NT2/D1 (cell line): Measurements from ENCODE around the gene CENPN.
A peak's percentile ranks its signal among the peaks of the same experiment; 100 is the strongest.

Experiments used
- DNase-seq: peaks from one replicate; pipeline ENCODE4 v3.0.0-alpha.2; 2011; ENCODE audit warnings: low read depth, low spot score
- H3K27me3 ChIP-seq: 2 replicates; pipeline ENCODE4 v1.6.0; 2011; ENCODE audit warnings: mild to moderate bottlenecking; ENCODE audit not compliant: insufficient read length, insufficient read depth
- H3K36me3 ChIP-seq: 2 replicates; pipeline ENCODE4 v1.6.1; 2011; ENCODE audit warnings: mild to moderate bottlenecking, low read length, mixed read lengths; ENCODE audit not compliant: insufficient read depth, insufficient read length
- H3K4me1 ChIP-seq: 2 replicates; pipeline ENCODE4 v1.5.1; 2011; ENCODE audit not compliant: insufficient read depth, insufficient read length
- H3K4me3 ChIP-seq: 2 replicates; pipeline ENCODE4 v1.5.1; 2011; ENCODE audit warnings: low read depth; ENCODE audit not compliant: insufficient read length
- H3K9ac ChIP-seq: 2 replicates; pipeline ENCODE4 v1.6.0; 2011; ENCODE audit warnings: low read depth; ENCODE audit not compliant: insufficient read length
- H3K9me3 ChIP-seq: 2 replicates; pipeline ENCODE4 v1.5.1; 2011; ENCODE audit warnings: mild to moderate bottlenecking, low read length; ENCODE audit not compliant: insufficient read depth
- SUZ12 ChIP-seq: IDR thresholded peaks from 2 replicates; pipeline ENCODE4 v1.6.1; 2011; ENCODE audit not compliant: insufficient read length, insufficient read depth; ENCODE audit errors: extremely low read depth
- YY1 ChIP-seq: IDR thresholded peaks from 2 replicates; pipeline ENCODE4 v1.6.1; 2011; ENCODE audit not compliant: insufficient read length, insufficient read depth
- ZNF274 ChIP-seq: IDR thresholded peaks from 2 replicates; pipeline ENCODE4 v1.6.1; 2011; ENCODE audit warnings: mild to moderate bottlenecking, low read depth, low read length

The CENPN gene

DNA sequence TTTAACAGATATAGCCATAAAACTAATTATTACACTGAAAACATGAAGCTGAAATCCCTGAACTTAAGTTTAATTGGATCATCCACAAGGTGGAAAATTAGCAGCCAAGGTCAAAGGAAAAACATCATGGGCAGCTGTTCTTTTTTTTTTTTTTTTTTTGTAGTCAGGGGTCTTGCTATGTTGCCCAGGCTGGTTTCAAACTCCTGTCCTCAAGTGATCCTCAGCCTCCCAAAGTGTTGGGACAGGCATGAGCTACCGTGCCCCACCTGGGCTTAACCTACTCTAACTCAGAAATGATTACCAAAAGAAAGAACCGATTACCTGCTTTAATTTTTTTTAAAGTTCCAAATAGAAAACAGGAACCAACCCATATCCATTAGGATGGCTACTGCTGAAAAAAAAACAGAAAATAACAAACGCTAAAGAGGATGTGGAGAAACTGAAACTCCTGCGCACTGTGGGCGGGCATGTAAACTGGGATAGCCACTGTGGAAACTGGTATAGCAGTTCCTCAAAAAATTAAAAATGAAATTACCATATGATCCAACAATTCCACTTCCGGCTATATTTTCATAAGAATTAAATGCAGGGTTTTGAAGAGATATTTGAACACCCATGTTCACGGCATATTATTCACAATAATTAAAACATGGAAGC, 8.9 kb upstream of the CENPN start:
- Histone ChIP-seq H3K4me3 (no peak overlapping the region), H3K9ac (no peak overlapping the region), H3K27me3 (no peaks in the 10 kb centered on the region), H3K9me3 (no peaks in the 10 kb centered on the region), H3K36me3 (peaks cover 15% of the 10 kb centered on the region), H3K4me1 (no peaks in the 10 kb centered on the region)
- TF ChIP-seq ZNF274 (no peak), SUZ12 (no peak), YY1 (no peak)
- DNase-seq: no peak

DNA sequence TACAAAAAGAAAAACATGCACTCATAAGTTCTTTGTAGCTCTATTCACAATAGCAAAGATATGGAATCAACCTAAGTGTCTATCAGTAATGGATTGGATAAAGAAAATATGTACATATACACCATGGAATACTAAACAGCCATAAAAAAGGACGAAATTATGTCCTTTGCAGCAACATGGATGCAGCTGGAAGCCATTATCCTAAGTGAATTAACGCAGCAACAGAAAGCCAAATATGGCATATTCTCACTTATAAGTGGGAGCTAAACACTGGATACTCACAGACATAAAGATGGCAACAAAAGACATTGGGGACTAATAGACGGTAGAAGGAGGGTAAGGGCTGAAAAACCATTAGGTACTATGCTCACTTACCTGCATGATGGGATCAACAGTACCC, 6.1 kb upstream of the CENPN start:
- TF ChIP-seq YY1: no peak
- no peak for TF ChIP-seq SUZ12
- no peak for TF ChIP-seq ZNF274
- Histone ChIP-seq H3K4me3 (no peak overlapping the region), H3K4me1 (no peaks in the 10 kb centered on the region), H3K9me3 (no peaks in the 10 kb centered on the region), H3K36me3 (peaks cover 13% of the 10 kb centered on the region), H3K27me3 (no peaks in the 10 kb centered on the region), H3K9ac (no peak overlapping the region)
- no peak for DNase-seq

DNA sequence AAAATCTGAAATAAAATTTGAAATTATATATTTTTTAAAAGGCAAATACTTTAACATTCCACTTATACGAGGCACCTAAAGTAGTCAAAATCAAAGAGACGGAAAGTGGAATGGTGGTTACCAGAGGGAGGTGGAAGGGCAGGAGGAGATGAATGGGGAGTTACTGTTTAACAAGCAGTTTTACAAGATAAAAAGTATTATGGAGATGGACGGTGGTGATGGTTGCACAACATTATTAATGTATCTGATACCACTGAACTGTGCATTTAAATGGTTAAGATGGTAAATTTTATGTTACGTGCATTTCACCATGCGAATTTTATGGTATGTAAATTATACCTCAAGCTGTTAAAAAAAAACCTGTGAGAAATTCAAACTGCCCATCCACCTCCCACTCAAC, 5.7 kb upstream of the CENPN start:
- no peaks in the 10 kb centered on the region for H3K27me3 ChIP-seq
- no peaks in the 10 kb centered on the region for H3K9me3 ChIP-seq
- no peak for DNase-seq
- peaks cover 11% of the 10 kb centered on the region for H3K36me3 ChIP-seq
- no peak overlapping the region for H3K9ac ChIP-seq
- no peak overlapping the region for H3K4me3 ChIP-seq
- TF ChIP-seq ZNF274 (no peak), YY1 (no peak), SUZ12 (no peak)
- no peaks in the 10 kb centered on the region for H3K4me1 ChIP-seq

DNA sequence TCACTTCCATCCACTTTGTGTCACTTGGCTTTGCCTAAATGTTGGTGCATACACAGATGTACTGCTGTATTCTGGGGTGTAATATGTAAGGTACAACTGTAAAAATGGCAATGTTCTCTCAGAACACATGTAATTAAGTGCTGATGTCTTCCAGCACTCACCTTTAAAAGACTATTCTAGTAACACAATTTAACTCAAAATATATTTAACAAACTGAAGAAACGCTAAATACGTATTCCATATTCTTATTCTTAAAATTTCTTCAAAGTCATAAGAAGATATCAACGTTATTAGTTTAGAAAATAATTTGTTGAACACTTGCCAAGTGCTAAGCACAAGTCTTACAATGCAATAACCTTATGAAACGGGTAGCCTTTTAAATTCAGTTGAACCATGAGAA, 4.0 kb upstream of the CENPN start:
- DNase-seq: no peak
- Histone ChIP-seq H3K4me3 (no peak overlapping the region), H3K9me3 (no peaks in the 10 kb centered on the region), H3K36me3 (peaks cover 7% of the 10 kb centered on the region), H3K9ac (no peak overlapping the region), H3K27me3 (no peaks in the 10 kb centered on the region), H3K4me1 (no peaks in the 10 kb centered on the region)
- TF ChIP-seq ZNF274 (no peak), YY1 (no peak), SUZ12 (no peak)

DNA sequence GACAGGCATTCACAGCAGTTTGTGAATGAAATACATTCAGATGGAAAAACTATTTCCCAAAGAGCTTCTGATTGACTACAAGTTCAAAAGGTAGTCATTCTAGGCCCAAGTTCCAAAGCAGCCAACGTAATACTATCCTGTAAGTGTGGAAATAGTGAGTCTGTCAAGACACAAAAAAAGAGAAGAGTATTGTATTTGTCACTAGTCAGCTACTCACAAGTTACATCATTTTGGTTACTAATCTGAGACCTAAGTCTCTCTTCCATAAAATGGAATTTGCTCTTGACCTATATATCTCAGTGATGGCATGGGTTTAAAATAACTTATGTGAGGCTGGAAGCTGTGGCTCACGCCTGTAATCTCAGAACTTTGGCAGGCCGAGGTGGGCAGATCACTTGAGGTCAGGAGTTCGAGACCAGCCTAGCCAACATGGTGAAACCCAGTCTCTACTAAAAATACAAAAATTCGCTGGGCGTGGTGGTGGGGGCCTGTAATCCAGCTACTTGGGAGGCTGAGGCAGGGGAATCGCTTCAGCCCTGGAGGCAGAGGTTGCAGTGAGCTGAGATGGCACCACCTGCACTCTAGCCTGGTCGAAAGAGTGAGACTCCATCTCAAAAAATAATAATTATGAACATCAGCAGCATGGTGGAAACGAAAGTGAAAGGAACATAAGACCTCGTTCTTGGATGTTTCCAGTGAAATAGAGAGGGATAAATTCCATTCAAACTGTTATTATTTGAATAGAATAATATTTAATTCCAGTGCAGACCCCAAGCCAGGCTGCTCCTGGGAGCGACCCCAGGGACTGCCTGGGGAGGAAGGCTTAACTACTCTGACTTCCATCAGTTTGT, 3.2 kb upstream of the CENPN start:
- no peak overlapping the region for H3K4me3 ChIP-seq
- H3K4me1 ChIP-seq: no peaks in the 10 kb centered on the region
- no peak overlapping the region for H3K9ac ChIP-seq
- no peaks in the 10 kb centered on the region for H3K27me3 ChIP-seq
- peaks cover 12% of the 10 kb centered on the region for H3K36me3 ChIP-seq
- TF ChIP-seq YY1: no peak
- no peak for TF ChIP-seq ZNF274
- TF ChIP-seq SUZ12: no peak
- no peak for DNase-seq
- H3K9me3 ChIP-seq: no peaks in the 10 kb centered on the region

DNA sequence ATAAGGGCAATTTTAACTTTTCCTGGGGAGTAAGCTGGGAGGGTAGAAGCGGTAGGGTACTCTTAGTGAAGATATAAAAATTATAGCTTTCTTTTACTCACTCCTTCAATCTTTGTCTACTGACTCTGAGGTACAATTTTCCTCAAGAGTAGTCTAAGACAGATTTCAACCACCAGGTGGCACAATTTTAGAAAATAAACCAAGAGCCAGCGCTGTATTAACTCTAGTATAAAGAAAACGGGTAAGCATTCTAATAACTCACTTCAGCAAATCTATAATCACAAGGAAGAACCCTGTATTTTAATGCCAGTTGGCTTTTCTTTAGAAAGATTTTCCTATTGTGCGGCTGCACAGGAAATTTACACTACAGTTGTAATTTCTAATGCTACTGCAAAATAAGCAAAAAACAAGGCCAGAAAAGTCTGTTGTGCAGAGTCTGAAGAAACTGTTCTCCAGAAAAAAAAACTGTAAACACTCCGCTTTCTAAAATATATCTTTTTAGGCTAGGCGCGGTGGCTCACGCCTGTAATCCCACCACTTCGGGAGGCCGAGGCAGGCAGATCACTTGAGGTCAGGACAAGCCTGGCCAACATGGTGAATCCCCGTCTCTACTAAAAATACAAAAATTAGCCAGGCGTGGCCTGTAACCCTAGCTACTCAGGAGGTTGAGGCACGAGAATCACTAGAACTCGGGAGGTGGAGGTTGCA, 2.2 kb upstream of the CENPN start:
- TF ChIP-seq ZNF274: no peak
- Histone ChIP-seq H3K4me3 (peak overlapping the region; percentile 3), H3K36me3 (peaks cover 19% of the 10 kb centered on the region), H3K4me1 (no peaks in the 10 kb centered on the region), H3K9me3 (no peaks in the 10 kb centered on the region), H3K9ac (peak overlapping the region; percentile 53), H3K27me3 (no peaks in the 10 kb centered on the region)
- no peak for DNase-seq

DNA sequence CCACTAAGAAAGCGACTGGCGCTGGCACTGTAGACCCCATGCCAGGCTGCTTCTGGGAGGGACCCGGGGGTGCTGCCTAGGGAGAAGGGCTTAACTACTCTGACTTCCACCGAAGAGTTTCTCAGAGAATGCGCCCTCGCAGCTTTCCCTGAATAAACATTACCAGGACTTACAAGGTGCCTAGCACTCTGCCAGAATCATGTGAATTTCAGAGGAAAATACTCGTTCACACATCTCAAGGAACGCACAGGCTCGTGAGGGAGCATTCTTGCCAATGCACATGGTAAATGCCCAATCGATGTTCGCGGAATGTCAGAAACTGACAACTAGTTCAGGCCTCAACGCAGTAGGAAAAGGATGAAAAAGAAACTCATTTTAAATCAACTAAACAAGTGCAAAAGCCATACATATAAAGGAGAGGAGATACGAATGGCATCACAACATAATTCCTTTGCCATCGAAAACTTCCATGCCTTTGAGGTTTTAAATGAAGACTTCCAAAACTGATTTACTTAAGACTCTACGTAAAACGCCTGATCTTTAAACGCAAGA, 1.3 kb upstream of the CENPN start:
- no peaks in the 10 kb centered on the region for H3K4me1 ChIP-seq
- no peak for TF ChIP-seq YY1
- TF ChIP-seq ZNF274: no peak
- TF ChIP-seq SUZ12: no peak
- peak overlapping the region; percentile 79 for H3K4me3 ChIP-seq
- DNase-seq: no peak
- peaks cover 28% of the 10 kb centered on the region for H3K36me3 ChIP-seq
- H3K9me3 ChIP-seq: no peaks in the 10 kb centered on the region
- no peaks in the 10 kb centered on the region for H3K27me3 ChIP-seq
- peak overlapping the region; percentile 94 for H3K9ac ChIP-seq
